ENCODE data around the gene PARP3.

Gene PARP3

DNA sequence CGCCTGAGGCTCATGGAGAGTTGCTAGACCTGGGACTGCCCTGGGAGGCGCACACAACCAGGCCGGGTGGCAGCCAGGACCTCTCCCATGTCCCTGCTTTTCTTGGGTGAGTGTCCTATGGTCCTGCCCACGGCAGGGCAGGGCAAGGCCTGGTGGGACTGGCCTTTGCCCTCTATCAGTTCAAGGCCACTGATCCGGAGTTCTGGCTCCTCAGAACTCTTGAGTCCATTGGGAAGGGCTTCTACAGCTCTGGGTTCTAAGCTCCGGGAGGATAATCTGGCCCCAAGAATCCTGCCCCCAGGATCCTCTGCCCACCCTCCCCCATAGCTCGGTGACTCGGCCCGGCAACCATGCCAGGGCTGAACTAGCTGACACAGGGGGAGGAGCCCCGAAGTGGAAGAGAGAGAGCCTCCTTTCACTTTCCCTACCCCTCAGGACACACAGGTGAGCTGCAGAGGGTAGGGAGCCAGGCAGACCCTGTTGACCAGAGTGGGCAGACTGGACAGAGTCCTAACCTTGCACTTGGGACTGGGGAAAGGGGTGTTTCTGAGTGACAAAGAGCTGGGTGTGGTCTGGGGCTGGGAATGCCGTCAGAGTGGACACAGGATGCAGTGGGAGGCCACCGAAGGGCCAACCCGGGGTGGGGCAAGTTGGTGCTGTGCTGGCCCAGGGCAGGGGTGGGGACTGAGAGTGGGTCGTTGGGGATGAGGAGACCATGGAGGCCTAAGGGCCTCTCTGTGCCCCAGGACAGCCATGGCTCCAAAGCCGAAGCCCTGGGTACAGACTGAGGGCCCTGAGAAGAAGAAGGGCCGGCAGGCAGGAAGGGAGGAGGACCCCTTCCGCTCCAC, 664 bp downstream of the PARP3 start:
- Histone ChIP-seq H3K4me3 (peak overlapping the region; percentile 72 to 78), H3K9me3 (no peaks in the 10 kb centered on the region), H3K27me3 (no peaks in the 10 kb centered on the region), H3K4me1 (peaks cover 0 to 33% (median 29%) of the 10 kb centered on the region in 4 donors), H3K27ac (peak overlapping the region; percentile 88 to 97), H3K36me3 (peaks cover 2 to 41% (median 4%) of the 10 kb centered on the region in 3 donors)
- TF ChIP-seq, protein P1, sequence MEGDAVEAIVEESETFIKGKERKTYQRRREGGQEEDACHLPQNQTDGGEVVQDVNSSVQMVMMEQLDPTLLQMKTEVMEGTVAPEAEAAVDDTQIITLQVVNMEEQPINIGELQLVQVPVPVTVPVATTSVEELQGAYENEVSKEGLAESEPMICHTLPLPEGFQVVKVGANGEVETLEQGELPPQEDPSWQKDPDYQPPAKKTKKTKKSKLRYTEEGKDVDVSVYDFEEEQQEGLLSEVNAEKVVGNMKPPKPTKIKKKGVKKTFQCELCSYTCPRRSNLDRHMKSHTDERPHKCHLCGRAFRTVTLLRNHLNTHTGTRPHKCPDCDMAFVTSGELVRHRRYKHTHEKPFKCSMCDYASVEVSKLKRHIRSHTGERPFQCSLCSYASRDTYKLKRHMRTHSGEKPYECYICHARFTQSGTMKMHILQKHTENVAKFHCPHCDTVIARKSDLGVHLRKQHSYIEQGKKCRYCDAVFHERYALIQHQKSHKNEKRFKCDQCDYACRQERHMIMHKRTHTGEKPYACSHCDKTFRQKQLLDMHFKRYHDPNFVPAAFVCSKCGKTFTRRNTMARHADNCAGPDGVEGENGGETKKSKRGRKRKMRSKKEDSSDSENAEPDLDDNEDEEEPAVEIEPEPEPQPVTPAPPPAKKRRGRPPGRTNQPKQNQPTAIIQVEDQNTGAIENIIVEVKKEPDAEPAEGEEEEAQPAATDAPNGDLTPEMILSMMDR (IDR thresholded peaks at IDR 0.05), result no peak
- intact Hi-C loops (cut with DNase I; ENCODE audit: low total_unique reads), result loop anchor here (5.0 kb wide), 3 partner anchors 39 to 199 kb away; partner anchors contain the start of genes ACY1 and DUSP7
- DNase-seq, result peak; percentile 49 to 78

DNA sequence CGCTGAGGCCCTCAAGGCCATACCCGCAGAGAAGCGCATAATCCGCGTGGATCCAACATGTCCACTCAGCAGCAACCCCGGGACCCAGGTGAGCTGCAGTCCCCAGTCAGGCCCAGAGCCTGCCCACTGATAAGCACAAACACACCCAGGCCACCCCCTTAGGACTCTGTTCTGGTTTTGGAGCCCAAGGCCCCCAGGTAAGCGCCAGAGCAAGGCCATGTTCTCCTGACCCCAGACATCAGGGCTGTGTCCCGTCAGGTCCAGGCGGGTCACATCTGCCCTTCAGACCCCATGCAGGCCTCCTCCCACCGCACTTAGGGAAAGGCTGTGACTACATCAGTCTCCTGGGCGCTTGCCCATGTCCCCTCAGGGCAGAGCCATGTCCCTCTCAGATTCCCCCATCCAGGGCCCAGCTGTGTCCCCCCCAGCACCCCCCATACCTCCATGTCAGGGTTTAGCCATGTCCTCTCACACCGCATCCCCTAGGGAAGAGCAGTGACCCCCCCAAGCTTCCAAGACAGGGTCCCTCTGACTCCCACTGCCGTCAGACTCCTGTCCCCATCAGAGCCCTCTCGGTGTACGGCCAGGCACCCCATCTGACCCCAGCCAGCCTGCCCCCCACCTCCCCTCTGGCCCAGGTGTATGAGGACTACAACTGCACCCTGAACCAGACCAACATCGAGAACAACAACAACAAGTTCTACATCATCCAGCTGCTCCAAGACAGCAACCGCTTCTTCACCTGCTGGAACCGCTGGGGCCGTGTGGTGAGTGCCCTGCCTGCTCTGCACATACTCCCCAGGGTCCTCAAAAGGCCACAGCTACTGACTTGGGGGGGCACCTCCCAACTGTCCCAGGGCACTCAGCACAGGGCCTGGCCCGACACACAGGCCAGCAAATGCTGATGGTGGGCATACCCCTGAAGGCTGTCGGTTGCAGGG, 1.6 kb downstream of the PARP3 start:
- Histone ChIP-seq H3K27ac (peak overlapping the region; percentile 88 to 97), H3K9me3 (no peaks in the 10 kb centered on the region), H3K4me1 (peaks cover 0 to 33% (median 29%) of the 10 kb centered on the region in 4 donors), H3K4me3 (peak overlapping the region in 1 of 2 donors; percentile 72), H3K27me3 (no peaks in the 10 kb centered on the region), H3K36me3 (peaks cover 0 to 42% (median 0%) of the 10 kb centered on the region in 3 donors)
- DNase-seq, result peak in 1 of 2 donors; percentile 69
- TF ChIP-seq, protein P1 (IDR thresholded peaks at IDR 0.05), result no peak
- intact Hi-C loops (cut with DNase I; ENCODE audit: low total_unique reads), result loop anchor here (5.0 kb wide), 3 partner anchors 39 to 199 kb away; partner anchors contain the start of genes ACY1 and DUSP7

DNA sequence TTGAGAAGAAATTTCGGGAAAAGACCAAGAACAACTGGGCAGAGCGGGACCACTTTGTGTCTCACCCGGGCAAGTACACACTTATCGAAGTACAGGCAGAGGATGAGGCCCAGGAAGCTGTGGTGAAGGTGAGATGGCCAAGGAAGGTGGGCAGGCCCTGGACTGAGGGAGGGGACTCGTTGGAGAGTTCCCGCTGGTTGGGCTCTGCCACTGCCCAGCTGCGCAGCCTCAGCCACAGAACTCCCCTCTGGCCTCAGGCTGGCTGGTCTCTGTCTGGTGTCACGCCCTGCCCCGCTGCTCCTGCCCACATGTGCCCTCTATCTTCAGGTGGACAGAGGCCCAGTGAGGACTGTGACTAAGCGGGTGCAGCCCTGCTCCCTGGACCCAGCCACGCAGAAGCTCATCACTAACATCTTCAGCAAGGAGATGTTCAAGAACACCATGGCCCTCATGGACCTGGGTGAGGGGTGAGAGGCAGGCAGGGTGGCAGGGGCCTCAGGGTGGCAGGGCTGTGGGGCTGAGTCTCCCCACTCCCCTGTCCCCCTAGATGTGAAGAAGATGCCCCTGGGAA, 2.4 kb downstream of the PARP3 start:
- Histone ChIP-seq H3K27ac (no peak overlapping the region), H3K27me3 (no peaks in the 10 kb centered on the region), H3K36me3 (peaks cover 0 to 50% (median 0%) of the 10 kb centered on the region in 3 donors), H3K9me3 (no peaks in the 10 kb centered on the region), H3K4me1 (peaks cover 0 to 33% (median 29%) of the 10 kb centered on the region in 4 donors), H3K4me3 (no peak overlapping the region)
- DNase-seq, result peak in 1 of 2 donors; percentile 62
- TF ChIP-seq, protein P1 (IDR thresholded peaks at IDR 0.05), result no peak
- intact Hi-C loops (cut with DNase I; ENCODE audit: low total_unique reads), result loop anchor here (5.0 kb wide), 3 partner anchors 38 to 198 kb away; partner anchors contain the start of genes ACY1 and DUSP7

DNA sequence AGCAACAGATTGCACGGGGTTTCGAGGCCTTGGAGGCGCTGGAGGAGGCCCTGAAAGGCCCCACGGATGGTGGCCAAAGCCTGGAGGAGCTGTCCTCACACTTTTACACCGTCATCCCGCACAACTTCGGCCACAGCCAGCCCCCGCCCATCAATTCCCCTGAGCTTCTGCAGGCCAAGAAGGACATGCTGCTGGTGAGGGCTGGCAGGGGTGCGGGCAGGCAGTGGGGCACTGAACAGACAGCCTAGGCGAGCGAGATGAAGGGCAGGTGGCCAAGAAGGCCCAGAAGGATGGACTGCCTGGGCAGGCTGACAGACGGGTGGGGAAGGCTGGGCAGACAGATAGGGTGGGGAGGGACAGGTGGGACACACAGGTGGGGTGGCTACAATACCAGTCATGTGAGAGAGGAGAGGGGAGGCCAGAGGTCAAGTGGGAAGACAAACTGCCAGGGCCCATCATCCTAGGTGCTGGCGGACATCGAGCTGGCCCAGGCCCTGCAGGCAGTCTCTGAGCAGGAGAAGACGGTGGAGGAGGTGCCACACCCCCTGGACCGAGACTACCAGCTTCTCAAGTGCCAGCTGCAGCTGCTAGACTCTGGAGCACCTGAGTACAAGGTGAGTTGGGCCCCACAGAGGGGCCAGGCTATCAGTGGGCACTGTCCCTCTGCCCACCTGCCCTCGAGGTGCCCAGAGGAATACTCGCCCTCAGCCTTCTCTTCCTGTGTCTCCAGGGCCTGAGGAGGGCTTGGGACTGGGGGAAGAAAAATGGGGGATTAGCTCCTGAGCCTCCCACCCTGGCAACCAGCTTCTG, 3.1 kb downstream of the PARP3 start:
- Histone ChIP-seq H3K9me3 (no peaks in the 10 kb centered on the region), H3K27ac (no peak overlapping the region), H3K4me3 (no peak overlapping the region), H3K27me3 (no peaks in the 10 kb centered on the region), H3K4me1 (peaks cover 0 to 28% (median 24%) of the 10 kb centered on the region in 4 donors), H3K36me3 (peaks cover 0 to 50% (median 0%) of the 10 kb centered on the region in 3 donors)
- DNase-seq, result peak in 1 of 2 donors; percentile 62
- intact Hi-C loops (cut with DNase I; ENCODE audit: low total_unique reads), result no loop called here
- TF ChIP-seq, protein P1 (IDR thresholded peaks at IDR 0.05), result no peak
